GM23248 (cell line): ENCODE data around the gene RBM27. TPM values are rescaled to one million over a fixed set of nuclear protein-coding genes. Genes with fewer than 3 reads are reported as not detected.
A peak's percentile ranks its signal among the peaks of the same experiment; 100 is the strongest.

Experiments
- DNase-seq: peaks from one replicate; pipeline ENCODE4 v3.0.0-alpha.2; 2015
- H2AFZ ChIP-seq: fragments of 200-600 bp; sonication (generic); 2 replicates; pipeline ENCODE4 v1.6.1; 2016; ENCODE audit warnings: antibody characterized with exemption
- H3F3A ChIP-seq: fragments of 200-600 bp; sonication (generic); 2 replicates; pipeline ENCODE4 v1.6.1; 2016; ENCODE audit warnings: mild to moderate bottlenecking, antibody characterized with exemption, mixed run types; ENCODE audit not compliant: insufficient read depth
- H3K27ac ChIP-seq: fragments of 200-600 bp; sonication (generic); 2 replicates; pipeline ENCODE4 v1.5.1; 2016; ENCODE audit warnings: mild to moderate bottlenecking
- H3K27me3 ChIP-seq: fragments of 200-600 bp; sonication (generic); replicated peaks from 2 replicates; pipeline ENCODE4 v1.6.1; 2016; ENCODE audit warnings: mild to moderate bottlenecking; ENCODE audit not compliant: insufficient read depth
- H3K36me3 ChIP-seq: fragments of 200-600 bp; sonication (generic); 2 replicates; pipeline ENCODE4 v1.6.1; 2016; ENCODE audit warnings: low read depth, mild to moderate bottlenecking
- H3K4me1 ChIP-seq: fragments of 200-600 bp; sonication (generic); 2 replicates; pipeline ENCODE4 v1.6.1; 2016; ENCODE audit warnings: mild to moderate bottlenecking; ENCODE audit not compliant: insufficient read depth
- H3K4me2 ChIP-seq: fragments of 200-600 bp; sonication (generic); one replicate; pipeline ENCODE4 v1.6.1; 2016; ENCODE audit warnings: mild to moderate bottlenecking; ENCODE audit not compliant: unreplicated experiment
- H3K4me3 ChIP-seq: fragments of 200-600 bp; sonication (generic); 2 replicates; pipeline ENCODE4 v1.5.1; 2016; ENCODE audit warnings: mild to moderate bottlenecking
- H3K79me2 ChIP-seq: fragments of 200-600 bp; sonication (generic); 2 replicates; pipeline ENCODE4 v1.6.1; 2016; ENCODE audit warnings: mild to moderate bottlenecking; ENCODE audit not compliant: insufficient read depth
- H3K9ac ChIP-seq: fragments of 200-600 bp; sonication (generic); 2 replicates; pipeline ENCODE4 v1.6.1; 2016; ENCODE audit warnings: mild to moderate bottlenecking
- H3K9me2 ChIP-seq: fragments of 200-600 bp; sonication (generic); 2 replicates; pipeline ENCODE4 v1.6.1; 2016; ENCODE audit warnings: mixed run types, mild to moderate bottlenecking, moderate library complexity; ENCODE audit not compliant: insufficient read depth
- H3K9me3 ChIP-seq: fragments of 200-600 bp; sonication (generic); one replicate; pipeline ENCODE4 v1.6.1; 2017; ENCODE audit warnings: low read depth
- H4K20me1 ChIP-seq: fragments of 200-600 bp; sonication (generic); 2 replicates; pipeline ENCODE4 v1.6.0; 2016; ENCODE audit not compliant: insufficient read depth
- EZH2 ChIP-seq: fragments of 200-600 bp; sonication (generic); IDR thresholded peaks from 2 replicates; pipeline ENCODE4 v1.6.1; 2018; ENCODE audit warnings: antibody characterized with exemption, mild to moderate bottlenecking; ENCODE audit not compliant: insufficient read depth, poor library complexity, severe bottlenecking
- EZH2phosphoT487 ChIP-seq: fragments of 200-600 bp; sonication (generic); IDR thresholded peaks from 2 replicates; pipeline ENCODE4 v1.6.1; 2018; ENCODE audit warnings: antibody characterized with exemption, moderate library complexity, mild to moderate bottlenecking, low read depth; ENCODE audit not compliant: insufficient read depth
- WGBS, 2 experiments: methylation state at CpG; one replicate each; pipeline ENCODE4 v1.1.6; 2015 to 2017; ENCODE audit warnings: low lambda C conversion rate in 2 of 2, low coverage in 1 of 2; ENCODE audit errors: missing lambda C conversion rate in 2 of 2; 5-methylcytosine and 5-hydroxymethylcytosine counted together
- in situ Hi-C: fragments of 300-500 bp; cut with MboI; formaldehyde crosslinking; loops from 2 replicates; pipeline ENCODE4 v1.15.0; 2020
- polyA plus RNA-seq: library from polyadenylated mRNA; unstranded; fragments of >200 nt; fragmentation: Nextera tagmentation; extraction: Ambion mirVana; gene quantifications from 2 replicates; pipeline ENCODE4 v1.2.1, GENCODE V29; 2016
- total RNA-seq: library from RNA; depleted of rRNA; stranded (reverse); fragments of >200 nt; shearing (Covaris generic); gene quantifications from 2 replicates; pipeline ENCODE4 v1.2.3, GENCODE V29; 2014

The RBM27 gene
- total and polyA plus RNA-seq, 2 experiments from 2014 or later, result 3.1 to 13.9 TPM

DNA sequence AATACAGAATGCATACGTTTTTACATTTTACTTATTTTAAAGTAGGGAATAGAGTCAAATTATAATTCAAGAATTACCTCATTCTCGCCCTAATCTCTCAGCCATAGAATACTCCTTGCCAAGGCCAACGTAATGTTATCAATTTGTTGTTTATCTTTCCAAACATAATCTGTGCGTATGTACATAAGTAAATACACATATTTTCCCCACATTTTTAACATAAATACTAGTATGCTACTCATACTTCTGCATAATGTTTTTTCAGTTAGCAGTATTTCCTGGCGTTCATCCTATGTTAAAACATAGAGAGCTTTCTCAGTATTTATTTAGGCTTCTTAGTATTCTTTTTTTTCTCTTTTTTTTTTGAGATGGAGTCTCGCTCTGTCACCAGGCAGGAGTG, 28.8 kb downstream of the RBM27 start:
- Histone ChIP-seq H3K79me2 (peaks cover 35% of the 10 kb centered on the region), H3K36me3 (peaks cover 50% of the 10 kb centered on the region), H4K20me1 (no peaks in the 10 kb centered on the region), H3K4me1 (no peaks in the 10 kb centered on the region), H3K9me2 (no peaks in the 10 kb centered on the region), H3K4me3 (no peak overlapping the region), H3F3A (no peaks in the 10 kb centered on the region), H2AFZ (no peak overlapping the region), H3K27ac (no peak overlapping the region), H3K4me2 (no peak overlapping the region), H3K9ac (no peak overlapping the region), H3K9me3 (no peaks in the 10 kb centered on the region), H3K27me3 (no peaks in the 10 kb centered on the region)
- in situ Hi-C loops, result no loop called here
- TF ChIP-seq EZH2 (no peak), EZH2phosphoT487 (no peak)
- DNase-seq, result no peak
- WGBS, 2 experiments, result 95 to 98% methylated on average over 6 of the region's 6 CpGs

- Histone ChIP-seq H3K36me3 (peaks cover 50% of the 10 kb centered on the region), H3K4me2 (no peak overlapping the region), H4K20me1 (no peaks in the 10 kb centered on the region), H3K79me2 (peaks cover 25% of the 10 kb centered on the region; the same call in 1 of the 2 replicates), H3K4me1 (no peaks in the 10 kb centered on the region), H3K9me2 (no peaks in the 10 kb centered on the region), H3K9me3 (no peaks in the 10 kb centered on the region), H3K27ac (no peak overlapping the region), H3F3A (no peaks in the 10 kb centered on the region), H3K9ac (no peak overlapping the region), H3K27me3 (no peaks in the 10 kb centered on the region), H2AFZ (no peak overlapping the region), H3K4me3 (no peak overlapping the region)
- 92 to 96% methylated on average over 5 of the region's 5 CpGs for WGBS, 2 experiments
- DNase-seq, result no peak
- in situ Hi-C loops, result no loop called here
- TF ChIP-seq EZH2phosphoT487 (no peak), EZH2 (no peak)
These were observed 30.0 kb downstream of the RBM27 start for GRCh38 chr5:146233441-146233840.

DNA sequence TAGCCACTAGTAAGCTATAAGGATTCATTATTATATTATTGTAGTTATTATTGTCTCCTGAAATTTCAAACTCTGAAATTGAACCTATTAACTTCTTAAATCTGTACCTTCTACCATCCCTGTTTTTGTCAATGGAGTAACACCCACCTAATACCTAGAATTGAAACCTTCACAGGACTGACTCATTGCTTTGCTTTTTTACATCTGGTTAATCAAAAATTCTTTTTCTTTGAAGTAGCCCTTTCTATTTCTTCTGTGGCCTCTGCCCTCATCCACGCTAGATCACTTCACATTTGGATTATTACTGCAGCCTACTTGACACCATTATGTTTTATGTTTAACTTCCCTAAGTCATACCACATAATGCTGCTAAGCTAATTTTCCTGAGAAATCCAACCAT, 35.6 kb downstream of the RBM27 start:
- no peak overlapping the region for H2AFZ ChIP-seq
- no peak overlapping the region for H3K9ac ChIP-seq
- H3K9me3 ChIP-seq, result no peaks in the 10 kb centered on the region
- peaks cover 33% of the 10 kb centered on the region for H3K79me2 ChIP-seq
- H3K27ac ChIP-seq, result no peak overlapping the region
- DNase-seq, result peak; percentile 1
- peaks cover 9% of the 10 kb centered on the region; the same call in 1 of the 2 replicates for H3K4me1 ChIP-seq
- no peaks in the 10 kb centered on the region for H3K27me3 ChIP-seq
- no peak for TF ChIP-seq EZH2phosphoT487
- TF ChIP-seq EZH2, result no peak
- in situ Hi-C loops, result no loop called here
- H3F3A ChIP-seq, result no peaks in the 10 kb centered on the region
- H3K4me3 ChIP-seq, result no peak overlapping the region
- WGBS, 2 experiments, result 22 to 44% methylated on average over 1 of the region's 1 CpG
- H3K4me2 ChIP-seq, result no peak overlapping the region
- H4K20me1 ChIP-seq, result no peaks in the 10 kb centered on the region
- H3K36me3 ChIP-seq, result peaks cover 27% of the 10 kb centered on the region
- H3K9me2 ChIP-seq, result no peaks in the 10 kb centered on the region

DNA sequence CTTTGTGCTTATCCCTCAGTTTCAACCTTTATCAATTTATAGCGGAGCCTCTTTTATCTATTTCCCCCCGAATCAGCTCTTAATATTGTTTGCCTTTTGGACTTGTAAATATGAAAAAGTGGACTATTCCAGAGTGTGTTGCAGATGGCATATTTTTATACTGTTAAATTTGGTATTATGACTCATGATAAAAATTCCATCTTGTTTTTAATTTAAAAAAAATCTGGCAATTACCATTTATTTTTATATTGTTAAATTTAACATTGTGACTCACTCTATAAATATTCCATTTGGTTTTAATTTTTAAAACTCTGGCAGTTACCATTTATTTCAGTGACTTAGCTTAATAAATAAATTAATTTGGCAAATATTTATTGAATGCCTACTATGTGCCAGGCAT, 37.5 kb downstream of the RBM27 start:
- H2AFZ ChIP-seq, result no peak overlapping the region
- TF ChIP-seq EZH2, result no peak
- TF ChIP-seq EZH2phosphoT487, result no peak
- peaks cover 33% of the 10 kb centered on the region for H3K79me2 ChIP-seq
- peaks cover 29% of the 10 kb centered on the region for H3K36me3 ChIP-seq
- peak overlapping the region; percentile 33; the same call in 1 of the 2 replicates for H3K27ac ChIP-seq
- no peaks in the 10 kb centered on the region for H3K9me2 ChIP-seq
- H3F3A ChIP-seq, result no peaks in the 10 kb centered on the region
- in situ Hi-C loops, result no loop called here
- peaks cover 9% of the 10 kb centered on the region; the same call in 1 of the 2 replicates for H3K4me1 ChIP-seq
- H3K9ac ChIP-seq, result no peak overlapping the region
- peak; percentile 32 for DNase-seq
- no peak overlapping the region for H3K4me2 ChIP-seq
- no peaks in the 10 kb centered on the region for H3K27me3 ChIP-seq
- H3K9me3 ChIP-seq, result no peaks in the 10 kb centered on the region
- 42 to 56% methylated on average over 2 of the region's 2 CpGs for WGBS, 2 experiments
- no peak overlapping the region for H3K4me3 ChIP-seq
- H4K20me1 ChIP-seq, result no peaks in the 10 kb centered on the region

- Histone ChIP-seq H3K4me2 (no peak overlapping the region), H3F3A (no peaks in the 10 kb centered on the region), H3K9me2 (no peaks in the 10 kb centered on the region), H3K27me3 (no peaks in the 10 kb centered on the region), H3K36me3 (peaks cover 16% of the 10 kb centered on the region), H3K79me2 (peaks cover 56% of the 10 kb centered on the region), H4K20me1 (no peaks in the 10 kb centered on the region), H3K27ac (no peak overlapping the region), H3K9me3 (no peaks in the 10 kb centered on the region), H3K4me3 (no peak overlapping the region), H3K4me1 (peaks cover 9% of the 10 kb centered on the region; the same call in 1 of the 2 replicates), H2AFZ (no peak overlapping the region), H3K9ac (no peak overlapping the region)
- DNase-seq, result no peak
- in situ Hi-C loops, result no loop called here
- no peak for TF ChIP-seq EZH2phosphoT487
- TF ChIP-seq EZH2, result no peak
- whole genome bisulfite sequencing, 2 experiments, result 47 to 56% methylated on average over 3 of the region's 3 CpGs
These were observed 39.8 kb downstream of the RBM27 start for GRCh38 chr5:146243247-146243646.
